Ovary (tissue), 9 donors: ENCODE results near the gene CNOT3. TPM values are rescaled to one million over a fixed set of nuclear protein-coding genes. Genes with fewer than 3 reads are reported as not detected.

Experiments used
- DNase-seq, 5 donors: peaks; one replicate each; pipeline ENCODE4 v3.0.0-alpha.2; 2019 to 2020
- H3K27ac ChIP-seq, 2 donors: fragments of 200-600 bp; one replicate each; pipeline versions ENCODE4 v1.5.1 to v1.8.0; 2019 to 2022
- H3K27me3 ChIP-seq: fragments of 200-600 bp; one replicate; pipeline ENCODE4 v1.8.0; 2022
- H3K36me3 ChIP-seq: fragments of 200-600 bp; sonication (generic); one replicate; pipeline ENCODE4 v1.5.1; 2019
- H3K4me1 ChIP-seq: one replicate; pipeline ENCODE4 v1.8.1; 2013; ENCODE audit warnings: mild to moderate bottlenecking, moderate library complexity; ENCODE audit not compliant: insufficient read depth
- H3K4me3 ChIP-seq: fragments of 200-600 bp; sonication (generic); one replicate; pipeline ENCODE4 v1.5.1; 2017
- H3K9me3 ChIP-seq, 2 donors: fragments of 200-600 bp in 1 of 2; sonication (generic) in 1 of 2; one replicate each; pipeline versions ENCODE4 v1.5.1 to v1.8.1; 2013 to 2019; ENCODE audit warnings: mild to moderate bottlenecking in 1 of 2, moderate library complexity in 1 of 2
- CTCF ChIP-seq, 3 donors: fragments of 450-650 bp in 2 of 3; fragments of 200-600 bp in 1 of 3; IDR thresholded peaks; one replicate each; pipeline versions ENCODE4 v1.5.1 to v1.8.0; 2016 to 2022; ENCODE audit warnings: antibody characterized with exemption in 3 of 3, mild to moderate bottlenecking in 1 of 3
- EP300 ChIP-seq: sonication (generic); formaldehyde crosslinking; IDR thresholded peaks from one replicate; pipeline ENCODE4 v1.6.1; 2017; ENCODE audit warnings: antibody characterized with exemption
- POLR2A ChIP-seq: fragments of 450-650 bp; IDR thresholded peaks from one replicate; pipeline ENCODE4 v1.6.1; 2017; ENCODE audit warnings: antibody characterized with exemption, mild to moderate bottlenecking, moderate library complexity
- WGBS, 3 donors: extraction: QIAGEN DNeasy Blood & Tissue Kit in 1 of 3; methylation state at CpG; one replicate each; pipeline versions ENCODE4 v1.1.5 to v1.1.7; 2013 to 2017; 5-methylcytosine and 5-hydroxymethylcytosine counted together
- intact Hi-C, 4 donors: fragments of 100-400 bp; cut with DNase I; formaldehyde crosslinking; loops; one replicate each; pipeline versions ENCODE4 v1.11.0 to v1.15.1; 2022 to 2023
- polyA plus RNA-seq, 2 donors: library from polyadenylated mRNA; stranded (reverse); fragments of 200-250 nt in 1 of 2; fragments of 350-450 nt in 1 of 2; fragmentation: Illumina TruSeq in 1 of 2; extraction: RNeasy Lipid Tissue Mini Kit (QIAGEN cat#74804) in 1 of 2; gene quantifications; one replicate each; pipeline ENCODE4 v1.2.3, GENCODE V29; 2013 to 2014
- total RNA-seq, 7 donors: library from RNA; depleted of rRNA in 2 of 7; stranded (reverse); fragments of >200 nt in 2 of 7; fragmentation: NEBNext Ultra II Directional in 3 of 7; extraction: Animal tissue kit (Norgen Biotek cat#: 25700) in 3 of 7; gene quantifications; one replicate each; pipeline versions ENCODE4 v1.1.0 to v1.2.4, GENCODE V29; 2016 to 2023
- donor health status: DM: no; HTN: no; CAD: no; lungs with moderate emphysema.
- donor health status: DM: no; HTN: no; CAD: no.
- donor health status: Bipolar disorder and iron deficiency.
- donor health status: DM: yes; HTN: yes; CAD: no.
- donor health status: DM: no; HTN: no; CAD: no.
- donor health status: DM: yes; HTN: yes; CAD: no.

The CNOT3 gene
- total and polyA plus RNA-seq, 9 donors: 14.4 to 65.6 (median 41.6) TPM

GRCh38 chr19:54145541-54146158, 8.1 kb downstream of the CNOT3 start:
- Histone ChIP-seq H3K9me3 (no peaks in the 10 kb centered on the region), H3K27me3 (no peaks in the 10 kb centered on the region), H3K4me1 (peaks cover 3% of the 10 kb centered on the region), H3K27ac (no peak overlapping the region), H3K4me3 (no peak overlapping the region), H3K36me3 (no peaks in the 10 kb centered on the region)
- 87 to 93% (median 88%) methylated on average over 28 of the region's 28 CpGs for WGBS, 3 donors
- TF ChIP-seq CTCF (IDR thresholded peaks at IDR 0.05): no peak
- TF ChIP-seq EP300: no peak
- no peak for TF ChIP-seq POLR2A
- intact Hi-C loops: no loop called here
- DNase-seq: no peak

- Histone ChIP-seq H3K27ac (peak overlapping the region in 1 of 2 donors; percentile 66), H3K27me3 (no peaks in the 10 kb centered on the region), H3K9me3 (no peaks in the 10 kb centered on the region), H3K4me3 (no peak overlapping the region), H3K36me3 (no peaks in the 10 kb centered on the region), H3K4me1 (peaks cover 3% of the 10 kb centered on the region)
- peak in 3 of 5 donors; percentile 64 to 73 (median 64) for DNase-seq
- intact Hi-C loops: no loop called here
- WGBS, 3 donors: 18 to 29% (median 22%) methylated on average over 3 of the region's 3 CpGs
- TF ChIP-seq EP300 (no peak), CTCF (IDR thresholded peaks at IDR 0.05) (no peak), POLR2A (no peak)
These were observed 10.1 kb downstream of the CNOT3 start for GRCh38 chr19:54147676-54148075.

- Histone ChIP-seq H3K36me3 (no peaks in the 10 kb centered on the region), H3K27me3 (no peaks in the 10 kb centered on the region), H3K9me3 (no peaks in the 10 kb centered on the region), H3K4me3 (no peak overlapping the region), H3K27ac (peak overlapping the region in 1 of 2 donors; percentile 66), H3K4me1 (peaks cover 3% of the 10 kb centered on the region)
- TF ChIP-seq CTCF (IDR thresholded peaks at IDR 0.05) (no peak), POLR2A (no peak), EP300 (no peak)
- intact Hi-C loops: no loop called here
- 50 to 61% (median 59%) methylated on average over 14 to 19 of the region's 19 CpGs for WGBS, 3 donors
- peak in 1 of 5 donors; percentile 59 for DNase-seq
These were observed 10.6 kb downstream of the CNOT3 start for GRCh38 chr19:54148158-54148557.

- DNase-seq: no peak
- H3K36me3 ChIP-seq: no peaks in the 10 kb centered on the region
- peaks cover 3% of the 10 kb centered on the region for H3K4me1 ChIP-seq
- WGBS, 3 donors: 81 to 84% (median 84%) methylated on average over 12 of the region's 12 CpGs
- no peaks in the 10 kb centered on the region for H3K9me3 ChIP-seq
- no peak overlapping the region for H3K27ac ChIP-seq
- H3K4me3 ChIP-seq: no peak overlapping the region
- intact Hi-C loops: no loop called here
- TF ChIP-seq CTCF (IDR thresholded peaks at IDR 0.05) (no peak), EP300 (no peak), POLR2A (no peak)
- H3K27me3 ChIP-seq: no peaks in the 10 kb centered on the region
These were observed 11.7 kb downstream of the CNOT3 start for GRCh38 chr19:54149021-54149812.
